OCI-LY7 (cell line): ENCODE measurements around the gene HYLS1.

Experiments
- EZH2phosphoT487 ChIP-seq: fragments of 200-600 bp; sonication (generic); IDR thresholded peaks from 2 replicates; pipeline ENCODE4 v1.6.1; 2018; ENCODE audit warnings: low read depth, borderline replicate concordance, mild to moderate bottlenecking, mixed run types, antibody characterized with exemption, low read length, moderate library complexity, mixed read lengths
- TF ChIP-seq, protein P1 (sequence below): fragments of 200-600 bp; sonication (generic); conservative IDR thresholded peaks from 2 replicates; pipeline ENCODE4 v1.5.1; 2014; ENCODE audit warnings: mild to moderate bottlenecking, antibody characterized with exemption, low read length, moderate library complexity, mixed read lengths

DNA sequence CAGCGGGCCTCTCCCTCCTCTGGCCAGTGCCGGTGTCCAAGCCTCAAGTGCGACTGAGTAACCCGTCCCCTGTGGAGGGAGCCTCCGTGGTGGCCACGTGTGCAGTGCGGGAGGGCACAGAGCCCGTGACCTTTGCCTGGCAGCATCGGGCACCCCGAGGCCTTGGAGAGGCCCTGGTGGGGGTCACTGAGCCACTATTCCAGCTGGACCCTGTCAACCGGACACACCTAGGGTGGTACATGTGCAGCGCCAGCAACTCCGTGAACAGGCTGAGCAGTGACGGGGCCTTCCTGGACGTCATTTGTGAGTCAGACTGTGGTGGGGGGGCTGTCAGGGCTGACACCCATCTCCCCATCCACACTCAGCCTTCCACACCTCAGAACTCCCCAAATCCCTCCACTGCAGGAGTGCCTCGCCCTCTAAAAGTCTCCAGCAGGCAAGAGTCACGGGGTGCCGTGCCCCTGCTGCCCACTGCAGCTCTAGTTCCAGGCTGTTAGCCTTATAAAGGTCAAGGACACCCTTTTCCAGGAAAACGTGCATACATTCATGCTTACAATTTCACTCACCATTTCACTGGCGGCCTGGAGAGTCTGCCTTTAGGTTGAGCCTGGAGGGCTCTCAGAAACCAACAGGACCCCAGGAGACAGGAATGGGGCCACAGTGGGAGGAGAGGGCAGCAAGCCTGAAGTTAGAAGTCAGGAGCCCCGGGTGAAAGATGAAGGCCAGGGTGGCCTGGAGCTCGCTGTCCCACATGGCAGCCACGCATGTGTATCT is 61.0 kb downstream of the HYLS1 start:
- TF ChIP-seq, protein P1, sequence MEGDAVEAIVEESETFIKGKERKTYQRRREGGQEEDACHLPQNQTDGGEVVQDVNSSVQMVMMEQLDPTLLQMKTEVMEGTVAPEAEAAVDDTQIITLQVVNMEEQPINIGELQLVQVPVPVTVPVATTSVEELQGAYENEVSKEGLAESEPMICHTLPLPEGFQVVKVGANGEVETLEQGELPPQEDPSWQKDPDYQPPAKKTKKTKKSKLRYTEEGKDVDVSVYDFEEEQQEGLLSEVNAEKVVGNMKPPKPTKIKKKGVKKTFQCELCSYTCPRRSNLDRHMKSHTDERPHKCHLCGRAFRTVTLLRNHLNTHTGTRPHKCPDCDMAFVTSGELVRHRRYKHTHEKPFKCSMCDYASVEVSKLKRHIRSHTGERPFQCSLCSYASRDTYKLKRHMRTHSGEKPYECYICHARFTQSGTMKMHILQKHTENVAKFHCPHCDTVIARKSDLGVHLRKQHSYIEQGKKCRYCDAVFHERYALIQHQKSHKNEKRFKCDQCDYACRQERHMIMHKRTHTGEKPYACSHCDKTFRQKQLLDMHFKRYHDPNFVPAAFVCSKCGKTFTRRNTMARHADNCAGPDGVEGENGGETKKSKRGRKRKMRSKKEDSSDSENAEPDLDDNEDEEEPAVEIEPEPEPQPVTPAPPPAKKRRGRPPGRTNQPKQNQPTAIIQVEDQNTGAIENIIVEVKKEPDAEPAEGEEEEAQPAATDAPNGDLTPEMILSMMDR: no peak
- no peak for TF ChIP-seq EZH2phosphoT487
